Measurements from ENCODE around the gene HDAC9.

DNA sequence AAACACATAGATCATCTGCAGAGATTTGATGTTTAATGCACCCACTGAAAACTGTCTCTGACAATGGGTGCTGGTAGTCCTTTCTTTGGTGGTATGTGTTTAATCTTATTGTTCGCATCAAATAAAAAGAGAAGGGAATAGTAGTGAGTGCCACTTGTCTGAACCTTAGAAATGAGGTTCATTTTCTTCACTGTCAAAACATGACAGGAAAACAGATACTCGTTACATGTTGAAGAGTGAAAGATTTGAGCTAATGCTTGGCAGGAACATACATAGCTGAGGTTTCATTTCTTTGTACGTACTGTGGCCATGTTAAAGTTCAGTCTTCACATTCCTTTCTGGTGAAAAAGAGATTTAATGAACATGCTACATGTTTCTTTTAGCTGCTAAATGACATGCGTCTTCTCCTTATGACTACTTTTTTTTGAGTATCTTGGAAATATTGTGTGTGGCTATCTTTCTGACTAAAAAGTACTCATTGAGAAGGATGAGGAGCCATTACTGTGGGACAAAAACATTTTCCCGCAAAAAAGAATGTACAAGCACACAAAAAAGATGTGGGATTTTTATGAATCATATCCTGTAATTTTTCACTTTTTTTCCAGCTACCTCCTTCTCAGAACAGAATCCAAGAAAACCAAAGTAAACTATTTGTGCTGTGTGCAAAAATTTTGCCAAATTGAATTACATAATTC is 513.8 kb downstream of the HDAC9 start:
- TF ChIP-seq, protein P1, sequence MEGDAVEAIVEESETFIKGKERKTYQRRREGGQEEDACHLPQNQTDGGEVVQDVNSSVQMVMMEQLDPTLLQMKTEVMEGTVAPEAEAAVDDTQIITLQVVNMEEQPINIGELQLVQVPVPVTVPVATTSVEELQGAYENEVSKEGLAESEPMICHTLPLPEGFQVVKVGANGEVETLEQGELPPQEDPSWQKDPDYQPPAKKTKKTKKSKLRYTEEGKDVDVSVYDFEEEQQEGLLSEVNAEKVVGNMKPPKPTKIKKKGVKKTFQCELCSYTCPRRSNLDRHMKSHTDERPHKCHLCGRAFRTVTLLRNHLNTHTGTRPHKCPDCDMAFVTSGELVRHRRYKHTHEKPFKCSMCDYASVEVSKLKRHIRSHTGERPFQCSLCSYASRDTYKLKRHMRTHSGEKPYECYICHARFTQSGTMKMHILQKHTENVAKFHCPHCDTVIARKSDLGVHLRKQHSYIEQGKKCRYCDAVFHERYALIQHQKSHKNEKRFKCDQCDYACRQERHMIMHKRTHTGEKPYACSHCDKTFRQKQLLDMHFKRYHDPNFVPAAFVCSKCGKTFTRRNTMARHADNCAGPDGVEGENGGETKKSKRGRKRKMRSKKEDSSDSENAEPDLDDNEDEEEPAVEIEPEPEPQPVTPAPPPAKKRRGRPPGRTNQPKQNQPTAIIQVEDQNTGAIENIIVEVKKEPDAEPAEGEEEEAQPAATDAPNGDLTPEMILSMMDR (IDR thresholded peaks at IDR 0.05), result no peak
- no peak for TF ChIP-seq POLR2A (IDR thresholded peaks at IDR 0.05)
